A375 (cell line): ENCODE results near the gene PDK3. TPM values are rescaled to one million over a fixed set of nuclear protein-coding genes. Genes with fewer than 3 reads are reported as not detected.

Experiments used
- small RNA-seq: library from RNA; depleted of rRNA; stranded (forward); fragments of <200 nt; gene quantifications from one replicate; pipeline ENCODE3, GENCODE V24; 2014
- total RNA-seq: library from RNA; depleted of rRNA; stranded (reverse); fragments of >200 nt; shearing (Covaris generic); gene quantifications from 2 replicates; pipeline ENCODE4 v1.2.3, GENCODE V29; 2014; rRNA removed

Gene PDK3
- total RNA-seq: 8.9 and 10.8 TPM in 2 replicates

DNA sequence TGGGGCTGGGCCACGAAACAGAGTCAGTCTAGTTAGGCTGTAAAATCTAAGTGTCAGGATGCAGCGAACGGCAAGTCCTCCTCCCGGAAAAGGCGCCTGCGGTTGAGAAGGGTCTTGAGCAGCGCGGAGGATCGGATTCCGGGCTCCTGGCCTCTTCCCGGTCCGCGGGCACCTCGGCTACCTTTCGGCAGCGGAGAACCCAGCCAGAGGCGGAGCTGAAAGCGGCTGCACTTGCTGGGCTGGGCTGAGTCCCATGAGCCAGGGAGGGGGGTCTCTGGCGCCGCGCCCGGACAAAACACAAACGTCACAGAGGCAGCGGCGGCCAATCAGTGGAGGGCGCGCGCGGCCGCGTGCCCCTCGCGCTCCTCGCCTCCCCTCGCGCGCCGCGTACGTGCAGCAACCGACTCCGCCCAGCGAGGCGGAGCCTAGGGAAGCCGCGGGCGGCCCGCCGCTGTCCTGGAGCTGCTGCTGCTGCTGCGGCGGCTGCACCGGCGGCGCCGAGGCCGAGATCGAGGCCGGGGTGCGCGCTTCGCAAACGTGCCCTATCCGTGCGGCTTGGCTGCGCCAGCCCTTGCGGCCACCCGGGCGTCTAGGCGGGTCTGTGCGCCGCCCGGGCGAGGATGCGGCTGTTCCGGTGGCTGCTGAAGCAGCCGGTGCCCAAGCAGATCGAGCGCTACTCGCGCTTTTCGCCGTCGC, at the start of gene PDK3:
Gene PDK3 (plus strand): TSS at position 451 of the 696 bp plus-strand sequence. CDS start 170 bp downstream, at position 621.

Small RNA genes lying within 50 kb of the gene (small RNA-seq; reads per million reads assigned to genes)
- not detected for gene SNRPEP9

Other genes with a start within 250 kb of the PDK3 start
- gene SUPT20HL2, start 151.2 kb upstream of the PDK3 start, total RNA-seq: not detected in 2 replicates
- gene SUPT20HL1, start 104.6 kb upstream of the PDK3 start, total RNA-seq: not detected in 2 replicates
- gene PCYT1B, start 182.1 kb downstream of the PDK3 start, total RNA-seq: 1.4 and 3.0 TPM in 2 replicates
- gene POLA1, start 228.6 kb downstream of the PDK3 start, total RNA-seq: 26.7 and 27.5 TPM in 2 replicates